Measurements from ENCODE around the gene PM20D1.
"Not testable (repeated sequence)": the region's sequence is repeated elsewhere in the genome, so short reads cannot be mapped to it uniquely, and the experiment has no call there.

The PM20D1 gene

GRCh38 chr1:205849619-205850355 lies at the start of gene PM20D1:
TSS of gene PM20D1 (minus strand) at chr1:205850132. CDS start at chr1:205850072, 60 bp downstream.
- TF ChIP-seq ZFX (IDR thresholded peaks at IDR 0.05; ENCODE audit: borderline replicate concordance), result no peak
- no peak for TF ChIP-seq CTCF (IDR thresholded peaks at IDR 0.05)
- H3K27ac ChIP-seq, result no peak within 1 kb of the TSS

GRCh38 chr1:205896351-205896750 lies 46.4 kb upstream of the PM20D1 start:
- TF ChIP-seq ZFX (IDR thresholded peaks at IDR 0.05; ENCODE audit: borderline replicate concordance) (no peak), CTCF (IDR thresholded peaks at IDR 0.05) (no peak)
- no peak overlapping the region for H3K27ac ChIP-seq

- H3K27ac ChIP-seq, result not testable (repeated sequence)
Measured at GRCh38 chr1:205894119-205894518, 44.2 kb upstream of the PM20D1 start.

- not testable (repeated sequence) for H3K27ac ChIP-seq
Measured at GRCh38 chr1:205892175-205892574, 42.2 kb upstream of the PM20D1 start.

GRCh38 chr1:205891481-205891880 lies 41.5 kb upstream of the PM20D1 start:
- H3K27ac ChIP-seq, result not testable (repeated sequence)

- H3K27ac ChIP-seq, result not testable (repeated sequence)
Measured at GRCh38 chr1:205890631-205891030, 40.7 kb upstream of the PM20D1 start.

- H3K27ac ChIP-seq, result not testable (repeated sequence)
Measured at GRCh38 chr1:205889706-205890105, 39.8 kb upstream of the PM20D1 start.

- not testable (repeated sequence) for H3K27ac ChIP-seq
Measured at GRCh38 chr1:205889006-205889405, 39.1 kb upstream of the PM20D1 start.

GRCh38 chr1:205883792-205884191 lies 33.9 kb upstream of the PM20D1 start:
- TF ChIP-seq CTCF (IDR thresholded peaks at IDR 0.05) (no peak), ZFX (IDR thresholded peaks at IDR 0.05; ENCODE audit: borderline replicate concordance) (no peak)

GRCh38 chr1:205880923-205881322 lies 31.0 kb upstream of the PM20D1 start:
- H3K27ac ChIP-seq, result no peak overlapping the region
- TF ChIP-seq CTCF (IDR thresholded peaks at IDR 0.05), result no peak
- TF ChIP-seq ZFX (IDR thresholded peaks at IDR 0.05; ENCODE audit: borderline replicate concordance), result no peak

More at GRCh38 chr1:205883792-205884191, 33.9 kb upstream of the PM20D1 start:
- H3K27ac ChIP-seq, result no peak overlapping the region

- TF ChIP-seq CTCF (IDR thresholded peaks at IDR 0.05) (no peak), ZFX (IDR thresholded peaks at IDR 0.05; ENCODE audit: borderline replicate concordance) (no peak)
- H3K27ac ChIP-seq, result no peak overlapping the region
Measured at GRCh38 chr1:205879974-205880373, 30.0 kb upstream of the PM20D1 start.

Data from 22Rv1 (cell line).